NCI-H187 treated with DMSO at 0.1 percent for 48 hours (cell line): ENCODE measurements around the gene PPP1R14C.

ENCODE experiments used
- DNase-seq: peaks from one replicate; lab custom pipeline; 2025; lab: John Stamatoyannopoulos, UW

Gene PPP1R14C

GRCh38 chr6:150138638-150139037 lies 4.2 kb upstream of the PPP1R14C start:
- DNase-seq = no peak

GRCh38 chr6:150139533-150139932 lies 3.3 kb upstream of the PPP1R14C start:
- no peak for DNase-seq

DNA sequence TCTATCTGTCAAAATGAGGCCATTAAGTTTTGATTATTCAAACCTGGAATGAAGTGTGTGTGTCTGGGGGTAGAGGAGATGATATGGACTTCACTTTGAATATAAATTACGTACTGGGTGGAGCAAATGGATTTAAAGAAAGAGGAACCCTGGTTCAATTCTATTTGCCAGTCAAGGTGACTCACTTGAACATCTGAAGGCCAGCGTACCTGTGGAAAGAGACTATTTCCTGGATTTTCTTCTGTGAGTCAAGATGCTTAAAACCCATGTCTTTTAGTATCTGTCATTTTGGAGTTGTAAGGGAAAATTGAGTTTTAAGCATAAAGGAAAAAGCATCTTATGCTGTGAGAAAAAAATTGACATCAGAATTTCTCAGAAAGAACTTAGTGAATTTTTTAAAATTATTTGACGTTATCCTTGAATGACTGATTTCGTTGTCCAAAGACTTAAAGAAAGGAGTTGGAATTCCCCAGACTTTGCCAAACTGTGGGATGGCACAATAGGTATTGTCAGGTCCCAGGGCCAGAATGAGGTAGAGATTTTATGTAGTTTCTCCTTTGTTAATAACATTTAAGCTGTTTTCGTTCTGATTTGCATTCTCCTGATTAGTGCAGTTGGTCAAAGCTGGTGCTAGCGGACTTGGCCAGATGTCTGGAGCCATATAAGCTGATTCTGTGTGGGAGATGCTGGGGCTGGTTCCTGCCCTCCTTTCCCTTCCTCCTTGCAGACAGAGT lies 2.4 kb upstream of the PPP1R14C start:
- no peak for DNase-seq

GRCh38 chr6:150142097-150142669 lies 661 bp upstream of the PPP1R14C start:
- DNase-seq = no peak

- no peak for DNase-seq
Measured at GRCh38 chr6:150143516-150144293, 861 bp downstream of the PPP1R14C start.

DNA sequence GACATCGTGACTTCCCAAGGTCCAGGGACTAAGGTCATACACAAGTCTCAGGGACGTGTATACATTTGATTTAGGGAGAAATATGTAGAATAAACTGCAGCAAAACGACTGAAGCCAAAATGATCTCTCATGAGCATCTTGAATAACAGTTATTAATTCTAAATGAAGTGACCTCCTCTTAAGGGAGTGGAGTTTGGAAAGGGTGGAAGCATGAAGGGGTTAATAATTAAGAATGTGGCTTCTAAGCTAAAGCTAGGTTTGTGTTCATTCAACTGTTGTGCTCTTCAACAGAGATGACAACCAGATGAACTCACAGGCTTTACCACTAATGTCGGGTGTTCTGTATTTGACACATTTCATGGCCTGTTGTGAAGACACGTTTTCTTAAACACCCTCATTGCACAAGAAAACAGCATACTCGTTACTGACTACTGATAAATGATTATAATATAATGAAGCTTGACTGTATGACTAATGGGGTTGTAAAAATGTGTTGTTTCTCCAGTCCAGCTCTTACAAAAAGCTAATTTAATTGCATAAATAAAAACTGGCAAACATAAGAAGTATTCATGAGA lies 1.5 kb downstream of the PPP1R14C start:
- no peak for DNase-seq

DNA sequence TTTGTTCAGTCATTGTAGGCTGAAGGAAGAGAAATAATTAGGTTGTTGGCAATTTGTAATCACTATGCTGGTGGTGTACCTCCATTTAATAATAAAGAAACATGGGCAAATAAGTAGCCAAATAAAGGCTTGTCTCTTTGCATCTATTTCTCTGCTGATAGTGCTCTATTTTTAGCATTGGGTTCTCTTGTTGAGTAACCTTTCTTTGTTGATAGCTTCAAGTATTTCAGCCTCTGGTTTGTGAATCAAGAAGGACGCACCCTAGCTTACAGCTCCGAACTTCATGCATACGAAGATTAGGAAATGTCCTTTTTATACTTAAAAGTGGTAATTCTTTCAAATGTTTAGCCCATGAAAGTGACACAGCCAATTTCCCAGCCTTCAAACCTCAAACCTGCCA lies 2.6 kb downstream of the PPP1R14C start:
- DNase-seq = no peak

- DNase-seq = no peak
Measured at GRCh38 chr6:150145830-150146229, 3.0 kb downstream of the PPP1R14C start.

GRCh38 chr6:150146436-150146835 lies 3.6 kb downstream of the PPP1R14C start:
- no peak for DNase-seq

DNA sequence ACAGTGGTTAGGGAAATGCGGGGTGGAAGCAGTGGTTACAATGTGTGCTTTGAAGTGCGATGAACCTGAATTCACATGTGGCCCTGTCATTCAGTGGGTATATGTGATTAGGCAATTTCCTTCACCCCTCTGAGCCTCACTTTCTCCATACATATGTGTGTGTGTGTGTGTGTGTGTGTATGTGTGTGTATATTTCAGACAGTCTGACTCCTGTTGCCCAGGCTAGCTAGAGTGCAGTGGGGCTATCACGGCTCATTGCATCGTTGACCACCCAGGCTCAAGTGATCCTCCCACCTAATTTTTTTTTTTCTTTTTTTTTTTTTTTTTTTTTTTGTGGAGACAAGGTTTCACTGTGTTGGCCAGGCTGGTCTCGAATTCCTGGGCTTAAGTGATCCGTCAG lies 6.3 kb downstream of the PPP1R14C start:
- no peak for DNase-seq

DNA sequence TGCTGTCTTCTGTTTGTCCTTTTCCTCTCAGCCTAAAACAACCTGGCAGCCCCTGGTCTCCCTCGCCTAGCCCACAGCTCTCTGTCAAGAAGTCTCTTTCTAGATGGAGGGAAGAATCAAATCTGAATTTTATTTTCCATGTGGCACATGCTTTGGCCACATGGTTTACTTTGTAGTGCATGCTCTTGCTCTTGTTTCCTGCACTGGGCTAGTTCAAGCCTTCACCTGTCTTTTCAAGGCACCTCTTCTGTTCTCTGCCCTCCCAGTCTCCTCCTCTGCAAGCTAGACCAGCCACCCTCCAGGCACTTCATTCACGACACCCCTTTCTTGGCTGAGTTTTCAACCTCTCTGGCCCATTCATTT lies 7.6 kb downstream of the PPP1R14C start:
- no peak for DNase-seq

GRCh38 chr6:150150821-150151646 lies 8.2 kb downstream of the PPP1R14C start:
- DNase-seq = no peak

DNA sequence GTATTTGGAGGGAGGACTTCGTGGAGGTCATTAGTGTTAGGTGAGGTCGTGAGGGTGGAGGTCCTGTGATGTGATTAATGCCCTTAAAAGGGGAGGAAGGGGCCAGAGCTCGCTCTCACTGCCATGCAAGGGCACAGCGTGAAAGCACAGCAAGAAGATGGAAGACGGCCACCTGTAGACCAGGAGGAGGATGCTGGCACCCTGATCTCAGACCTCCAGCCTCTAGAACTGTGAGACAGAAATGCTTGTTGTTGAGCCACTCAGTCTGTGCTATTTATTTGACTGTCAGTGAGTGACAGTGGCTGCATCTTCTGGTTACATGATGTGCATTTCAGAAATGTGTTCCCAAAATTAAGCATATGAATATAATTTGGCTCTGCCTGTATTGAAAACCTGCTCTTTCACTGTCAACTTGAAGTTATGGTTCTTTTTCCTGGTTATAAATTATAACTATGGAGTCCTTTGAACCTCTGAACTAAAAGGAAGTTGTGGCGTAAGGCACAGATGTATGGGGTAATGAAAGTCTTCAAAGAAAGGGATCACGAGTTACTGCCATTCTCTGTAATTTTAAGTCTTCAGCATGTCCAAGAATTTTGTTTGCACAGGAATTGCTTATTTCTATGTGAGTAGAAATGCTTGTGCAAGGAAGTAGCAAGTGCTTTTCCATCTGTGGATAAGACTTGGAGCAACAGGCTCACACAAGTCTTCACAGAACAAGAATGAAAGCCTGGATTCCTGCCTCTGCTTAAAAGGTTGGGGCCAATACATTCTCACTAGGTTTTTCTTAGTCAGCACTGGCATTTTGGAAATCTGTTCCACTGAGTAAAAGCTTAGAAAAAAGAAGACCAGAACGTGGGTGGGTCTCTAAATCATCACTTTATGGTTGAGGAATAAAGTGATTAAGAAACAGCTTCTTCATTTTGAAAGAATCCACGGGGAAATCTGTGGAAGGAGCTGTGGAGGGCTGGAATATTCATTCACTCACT lies 10.3 kb downstream of the PPP1R14C start:
- no peak for DNase-seq

DNA sequence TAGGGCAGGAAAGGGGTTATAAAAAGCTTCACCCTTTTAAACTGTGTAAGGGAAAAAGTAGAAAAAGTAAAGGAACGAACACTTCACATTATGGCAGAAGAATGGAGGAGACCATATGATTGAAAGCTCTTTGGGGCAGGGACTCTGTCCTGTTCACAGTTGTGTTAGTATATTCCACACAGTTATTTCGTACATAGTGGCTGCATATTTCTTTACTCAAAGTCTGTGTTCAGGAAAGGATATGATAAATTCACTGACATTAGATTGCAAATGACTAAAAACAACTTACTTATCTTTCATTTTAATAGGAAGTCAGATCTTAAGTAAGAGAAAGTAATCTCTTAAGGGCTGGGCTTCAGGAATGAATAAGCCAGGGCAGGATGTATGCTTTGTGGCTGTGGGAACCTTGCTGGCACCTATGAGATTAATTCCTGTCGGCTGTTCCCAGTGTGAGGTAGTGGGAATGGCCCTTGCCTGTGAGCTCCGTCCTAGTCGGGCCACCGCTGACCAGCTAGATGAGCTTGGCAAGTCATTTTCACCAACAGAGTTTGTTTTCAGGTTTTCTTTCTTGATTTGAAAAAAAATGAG lies 11.2 kb downstream of the PPP1R14C start:
- no peak for DNase-seq

DNA sequence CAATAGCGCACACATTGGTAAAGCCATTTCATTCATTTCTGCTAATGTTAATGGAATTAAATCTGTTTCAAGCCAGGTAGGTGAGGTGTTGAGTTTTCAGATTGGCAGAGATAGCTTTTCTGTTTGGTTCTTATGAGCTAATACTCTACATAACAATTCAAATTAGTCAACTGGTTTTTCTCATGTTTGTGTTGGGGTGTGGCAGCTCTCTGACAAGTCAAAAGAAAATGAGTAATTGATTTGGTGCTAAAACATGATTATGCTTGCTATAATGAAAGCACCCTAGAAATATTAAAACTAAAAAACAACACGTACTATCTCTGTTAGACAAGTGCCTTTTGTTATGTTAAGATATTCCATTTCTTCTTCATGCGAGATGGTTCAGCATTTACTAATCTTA lies 13.6 kb downstream of the PPP1R14C start:
- DNase-seq = no peak

DNA sequence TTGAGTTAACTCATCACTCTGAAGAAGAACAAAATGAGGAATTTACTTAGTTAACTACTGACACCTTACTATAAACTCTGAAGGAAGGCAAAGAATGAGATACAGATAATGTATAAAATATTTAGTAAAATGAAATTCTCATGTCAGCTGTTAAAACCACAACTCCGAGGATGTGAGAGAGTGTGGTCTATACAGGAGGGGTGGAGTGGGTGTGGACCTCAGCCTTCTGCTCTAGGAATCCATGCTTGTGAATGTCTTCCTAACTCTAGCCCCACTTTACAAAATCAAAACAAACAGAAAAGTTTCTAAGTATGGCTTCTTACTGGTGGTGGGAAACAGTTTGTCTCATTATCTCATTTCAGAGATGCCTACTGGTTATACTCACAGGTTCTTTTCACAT lies 14.2 kb downstream of the PPP1R14C start:
- no peak for DNase-seq

GRCh38 chr6:150159757-150160156 lies 16.9 kb downstream of the PPP1R14C start:
- no peak for DNase-seq

DNA sequence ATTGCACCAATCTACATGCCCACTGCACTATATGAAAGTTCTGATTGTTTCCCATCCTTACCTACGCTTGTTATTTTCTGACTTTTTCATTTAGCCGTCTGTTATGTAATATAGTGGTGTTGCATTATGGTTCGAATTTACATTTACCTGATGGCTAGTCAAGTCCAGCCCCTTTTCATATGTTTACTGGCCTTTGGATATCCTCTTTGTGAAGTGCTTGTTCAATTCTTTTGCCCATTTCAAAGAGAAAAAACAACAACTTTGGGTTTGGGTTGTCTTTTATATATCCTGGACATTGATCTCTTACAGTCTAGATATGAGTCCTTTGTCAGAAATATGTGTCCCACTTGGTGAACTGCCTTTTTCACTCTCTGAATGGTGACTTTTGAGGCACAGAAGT lies 21.1 kb downstream of the PPP1R14C start:
- no peak for DNase-seq

GRCh38 chr6:150165020-150165702 lies 22.3 kb downstream of the PPP1R14C start:
- no peak for DNase-seq

GRCh38 chr6:150167479-150167873 lies 24.6 kb downstream of the PPP1R14C start:
- DNase-seq = no peak
